IMR-90 (cell line): ENCODE data around the gene C19orf25. TPM values are rescaled to one million over a fixed set of nuclear protein-coding genes. Genes with fewer than 3 reads are reported as not detected.

Source experiments
- ATAC-seq: fragments of 200-7000 bp; cut with Tn5 transposase; 2 replicates; pipeline ENCODE4 v1.9.1; 2020; ENCODE audit warnings: low read depth, mild to moderate bottlenecking, moderate library complexity
- BruUV-seq: library from RNA; stranded (reverse); fragments of 400-500 nt; replicated peaks from 2 replicates; lab custom pipeline; 2021; lab: Mats Ljungman, UMichigan
- CTCF ChIA-PET: fragments of 300-600 bp; formaldehyde crosslinking; extraction: SDS; loops from one replicate; lab custom pipeline; 2021; ENCODE audit warnings: antibody characterized with exemption; lab: Yijun Ruan, JAX
- POLR2A ChIA-PET: fragments of 300-600 bp; sonication (Branson Sonifier 250); formaldehyde crosslinking; loops from one replicate; lab custom pipeline; 2022; ENCODE audit warnings: antibody characterized with exemption; ENCODE audit not compliant: unreplicated experiment; lab: Charles Lee
- DNase-seq: peaks from one replicate; pipeline ENCODE4 v3.0.0; 2013
- H2AFZ ChIP-seq: replicated peaks from 2 replicates; pipeline ENCODE3; 2013; ENCODE audit warnings: low read length, mild to moderate bottlenecking; ENCODE audit not compliant: poor library complexity
- H2AK5ac ChIP-seq: 2 replicates; pipeline ENCODE4 v1.6.1; 2013; ENCODE audit warnings: low read depth, low read length, inconsistent platforms
- H2AK9ac ChIP-seq: replicated peaks from 2 replicates; pipeline ENCODE3; 2013; ENCODE audit warnings: mild to moderate bottlenecking, low read depth, low read length, moderate library complexity; ENCODE audit not compliant: poor library complexity
- H2BK120ac ChIP-seq: 2 replicates; pipeline ENCODE4 v1.6.1; 2013; ENCODE audit warnings: low read depth, low read length, inconsistent platforms
- H2BK15ac ChIP-seq: 3 replicates; pipeline ENCODE4 v1.6.1; 2013; ENCODE audit warnings: low read depth, low read length, inconsistent platforms
- H2BK20ac ChIP-seq: 2 replicates; pipeline ENCODE4 v1.6.1; 2013; ENCODE audit warnings: low read depth, mild to moderate bottlenecking, inconsistent platforms, low read length, moderate library complexity
- H2BK5ac ChIP-seq: 2 replicates; pipeline ENCODE4 v1.6.1; 2013; ENCODE audit warnings: mild to moderate bottlenecking, low read depth, low read length, inconsistent platforms; ENCODE audit not compliant: poor library complexity, severe bottlenecking
- H3K14ac ChIP-seq: replicated peaks from 2 replicates; pipeline ENCODE4 v1.6.1; 2013; ENCODE audit warnings: low read depth, low read length, inconsistent platforms
- H3K18ac ChIP-seq: 2 replicates; pipeline ENCODE4 v1.6.1; 2013; ENCODE audit warnings: low read depth, low read length, control low read depth
- H3K23ac ChIP-seq: 2 replicates; pipeline ENCODE4 v1.6.1; 2013; ENCODE audit warnings: low read depth, low read length, inconsistent platforms
- H3K27ac ChIP-seq: 2 replicates; pipeline ENCODE4 v1.5.1; 2013; ENCODE audit warnings: mild to moderate bottlenecking, control low read depth, low read length; ENCODE audit not compliant: insufficient read depth
- H3K27me3 ChIP-seq: 2 replicates; pipeline ENCODE4 v1.6.1; 2013; ENCODE audit warnings: low read length; ENCODE audit not compliant: control insufficient read depth, insufficient read depth
- H3K36me3 ChIP-seq: 2 replicates; pipeline ENCODE4 v1.6.1; 2013; ENCODE audit warnings: low read length, mixed read lengths; ENCODE audit not compliant: control insufficient read depth, insufficient read depth
- H3K4ac ChIP-seq: 2 replicates; pipeline ENCODE4 v1.6.1; 2013; ENCODE audit warnings: low read depth, low read length, inconsistent platforms
- H3K4me1 ChIP-seq: 2 replicates; pipeline ENCODE4 v1.6.1; 2013; ENCODE audit warnings: low read length, mixed read lengths; ENCODE audit not compliant: control insufficient read depth, insufficient read depth
- H3K4me2 ChIP-seq: 2 replicates; pipeline ENCODE4 v1.6.1; 2013; ENCODE audit warnings: low read depth, mild to moderate bottlenecking, control low read depth, low read length, moderate library complexity
- H3K4me3 ChIP-seq: 2 replicates; pipeline ENCODE4 v1.5.1; 2013; ENCODE audit warnings: low read depth, mild to moderate bottlenecking, control low read depth, low read length, moderate library complexity; ENCODE audit not compliant: insufficient read depth
- H3K56ac ChIP-seq: 2 replicates; pipeline ENCODE4 v1.6.1; 2013; ENCODE audit warnings: low read length, inconsistent platforms; ENCODE audit not compliant: insufficient read depth; ENCODE audit errors: extremely low read depth
- H3K79me1 ChIP-seq, 2 experiments: 2 replicates each; pipeline ENCODE4 v1.6.1; 2013; ENCODE audit warnings: low read length in 2 of 2, inconsistent platforms in 1 of 2, low read depth in 1 of 2
- H3K9ac ChIP-seq: 2 replicates; pipeline ENCODE4 v1.6.1; 2013; ENCODE audit warnings: low read depth, low read length, control low read depth
- H3K9me1 ChIP-seq: 2 replicates; pipeline ENCODE4 v1.6.1; 2013; ENCODE audit warnings: low read length, inconsistent platforms; ENCODE audit not compliant: insufficient read depth
- H3K9me3 ChIP-seq: 2 replicates; pipeline ENCODE4 v1.6.1; 2013; ENCODE audit warnings: low read length; ENCODE audit not compliant: control insufficient read depth, insufficient read depth
- H4K20me1 ChIP-seq: 2 replicates; pipeline ENCODE4 v1.6.1; 2013; ENCODE audit warnings: low read length, inconsistent platforms; ENCODE audit not compliant: insufficient read depth
- H4K5ac ChIP-seq: 2 replicates; pipeline ENCODE4 v1.6.1; 2013; ENCODE audit warnings: mild to moderate bottlenecking, low read depth, low read length, control low read depth
- H4K8ac ChIP-seq, 2 experiments: 2 replicates each; pipeline ENCODE4 v1.6.1; 2013; ENCODE audit warnings: low read depth in 2 of 2, low read length in 2 of 2, control low read depth in 1 of 2, inconsistent platforms in 1 of 2
- H4K91ac ChIP-seq: 2 replicates; pipeline ENCODE4 v1.6.1; 2013; ENCODE audit warnings: low read depth, low read length, inconsistent platforms; ENCODE audit not compliant: insufficient read depth
- BHLHE40 ChIP-seq: fragments of 150-350 bp; IDR thresholded peaks from 2 replicates; pipeline ENCODE4 v1.6.1; 2016; ENCODE audit warnings: mild to moderate bottlenecking, low read depth, low read length
- CEBPB ChIP-seq: IDR thresholded peaks from 2 replicates; pipeline ENCODE4 v1.6.1; 2012; ENCODE audit warnings: low read depth, low read length, improper control_type of control experiment
- CHD1 ChIP-seq: IDR thresholded peaks from 2 replicates; pipeline ENCODE4 v1.6.1; 2012; ENCODE audit warnings: low read depth, low read length, improper control_type of control experiment
- ELK1 ChIP-seq: fragments of 150-350 bp; IDR thresholded peaks from 2 replicates; pipeline ENCODE4 v1.6.1; 2016; ENCODE audit warnings: low read depth, mild to moderate bottlenecking, low read length, moderate library complexity, borderline replicate concordance
- FOS ChIP-seq: fragments of 150-350 bp; IDR thresholded peaks from 2 replicates; pipeline ENCODE4 v1.6.1; 2016; ENCODE audit warnings: low read depth, low read length
- MAFK ChIP-seq: IDR thresholded peaks from 2 replicates; pipeline ENCODE4 v1.6.1; 2012; ENCODE audit warnings: low read depth, low read length, improper control_type of control experiment
- MAZ ChIP-seq: IDR thresholded peaks from 2 replicates; pipeline ENCODE4 v1.6.1; 2012; ENCODE audit warnings: low read depth, mild to moderate bottlenecking, low read length, improper control_type of control experiment, moderate library complexity, borderline replicate concordance
- MXI1 ChIP-seq: IDR thresholded peaks from 2 replicates; pipeline ENCODE4 v1.6.1; 2012; ENCODE audit warnings: low read depth, mild to moderate bottlenecking, low read length, moderate library complexity, borderline replicate concordance
- NFE2L2 ChIP-seq: fragments of 150-350 bp; IDR thresholded peaks from 2 replicates; pipeline ENCODE4 v1.6.1; 2016; ENCODE audit warnings: low read depth, mild to moderate bottlenecking, low read length
- POLR2A ChIP-seq: IDR thresholded peaks from 2 replicates; pipeline ENCODE4 v1.6.1; 2012; ENCODE audit warnings: mild to moderate bottlenecking, low read depth, low read length
- RAD21 ChIP-seq: IDR thresholded peaks from 2 replicates; pipeline ENCODE4 v1.6.1; 2012; ENCODE audit warnings: low read length, improper control_type of control experiment
- RCOR1 ChIP-seq: IDR thresholded peaks from 2 replicates; pipeline ENCODE4 v1.6.1; 2012; ENCODE audit warnings: mild to moderate bottlenecking, low read length, improper control_type of control experiment; ENCODE audit not compliant: insufficient replicate concordance
- RFX5 ChIP-seq: IDR thresholded peaks from 2 replicates; pipeline ENCODE4 v1.8.0; 2012; ENCODE audit warnings: low read depth, mild to moderate bottlenecking, low read length, moderate library complexity
- SMC3 ChIP-seq: fragments of 150-350 bp; IDR thresholded peaks from 2 replicates; pipeline ENCODE4 v1.6.1; 2016; ENCODE audit warnings: low read depth, mild to moderate bottlenecking, antibody characterized with exemption, low read length, moderate library complexity
- WGBS, 2 experiments: methylation state at CpG; one replicate each; pipeline versions ENCODE4 v1.1.5 to v1.1.7; 2013; ENCODE audit warnings: missing lambda C conversion rate in 2 of 2; ENCODE audit not compliant: insufficient read length in 1 of 2; ENCODE audit errors: extremely low coverage in 2 of 2; 5-methylcytosine and 5-hydroxymethylcytosine counted together
- dilution Hi-C: fragments of 300-500 bp; cut with HindIII; formaldehyde crosslinking; loops from one replicate; pipeline ENCODE4 v1.14.3; 2018; ENCODE audit warnings: low sequenced_read_pairs; ENCODE audit not compliant: unreplicated experiment
- in situ Hi-C: fragments of 300-500 bp; cut with MboI; formaldehyde crosslinking; loops from 3 replicates; pipeline ENCODE4 v1.14.3; 2019; ENCODE audit warnings: low sequenced_read_pairs, inconsistent platforms, mixed read lengths
- intact Hi-C: fragments of 100-400 bp; cut with micrococcal nuclease; formaldehyde crosslinking; loops from 2 replicates; pipeline ENCODE4 v1.10.0; 2022
- polyA plus RNA-seq, 3 experiments: library from polyadenylated mRNA; depleted of rRNA; stranded (reverse); fragments of >200 nt; gene quantifications; 2 replicates each; pipeline ENCODE4 v1.2.3, GENCODE V29; 2012; ENCODE audit warnings: low replicate concordance in 1 of 3
- total RNA-seq: library from RNA; depleted of rRNA; stranded (reverse); fragments of >200 nt; gene quantifications from 2 replicates; pipeline ENCODE4 v1.2.3, GENCODE V29; 2012
- TF ChIP-seq, protein P1 (sequence below): fragments of 150-350 bp; IDR thresholded peaks from 2 replicates; pipeline ENCODE4 v1.6.1; 2017; ENCODE audit warnings: mild to moderate bottlenecking, antibody characterized with exemption, low read length, low read depth
- TF ChIP-seq, protein P2 (sequence below): conservative IDR thresholded peaks from 2 replicates; pipeline ENCODE4 v1.5.1; 2012; ENCODE audit warnings: mild to moderate bottlenecking, low read depth, low read length, improper control_type of control experiment

The C19orf25 gene
- total and polyA plus RNA-seq, 2 of the 4 experiments (the other 2 are of a cell fraction): 10.4 to 34.9 TPM

GRCh38 chr19:1481224-1481892 is 2.3 kb upstream of the C19orf25 start:
- H3K79me1 ChIP-seq: peaks cover 10 to 20% of the 10 kb centered on the region in 2 experiments
- no peak overlapping the region for H4K5ac ChIP-seq
- DNase-seq: no peak
- no peak for ATAC-seq
- H3K36me3 ChIP-seq: peaks cover 5% of the 10 kb centered on the region; the same call in 1 of the 2 replicates
- no peak overlapping the region for H3K23ac ChIP-seq
- TF ChIP-seq CHD1 (no peak), POLR2A (no peak), MAZ (no peak), FOS (no peak), SMC3 (no peak), ELK1 (no peak), MAFK (no peak), NFE2L2 (no peak), MXI1 (no peak), RCOR1 (no peak), RAD21 (no peak), BHLHE40 (no peak), RFX5 (no peak), CEBPB (no peak)
- TF ChIP-seq, protein P1, sequence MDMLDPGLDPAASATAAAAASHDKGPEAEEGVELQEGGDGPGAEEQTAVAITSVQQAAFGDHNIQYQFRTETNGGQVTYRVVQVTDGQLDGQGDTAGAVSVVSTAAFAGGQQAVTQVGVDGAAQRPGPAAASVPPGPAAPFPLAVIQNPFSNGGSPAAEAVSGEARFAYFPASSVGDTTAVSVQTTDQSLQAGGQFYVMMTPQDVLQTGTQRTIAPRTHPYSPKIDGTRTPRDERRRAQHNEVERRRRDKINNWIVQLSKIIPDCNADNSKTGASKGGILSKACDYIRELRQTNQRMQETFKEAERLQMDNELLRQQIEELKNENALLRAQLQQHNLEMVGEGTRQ: no peak
- TF ChIP-seq, protein P2, sequence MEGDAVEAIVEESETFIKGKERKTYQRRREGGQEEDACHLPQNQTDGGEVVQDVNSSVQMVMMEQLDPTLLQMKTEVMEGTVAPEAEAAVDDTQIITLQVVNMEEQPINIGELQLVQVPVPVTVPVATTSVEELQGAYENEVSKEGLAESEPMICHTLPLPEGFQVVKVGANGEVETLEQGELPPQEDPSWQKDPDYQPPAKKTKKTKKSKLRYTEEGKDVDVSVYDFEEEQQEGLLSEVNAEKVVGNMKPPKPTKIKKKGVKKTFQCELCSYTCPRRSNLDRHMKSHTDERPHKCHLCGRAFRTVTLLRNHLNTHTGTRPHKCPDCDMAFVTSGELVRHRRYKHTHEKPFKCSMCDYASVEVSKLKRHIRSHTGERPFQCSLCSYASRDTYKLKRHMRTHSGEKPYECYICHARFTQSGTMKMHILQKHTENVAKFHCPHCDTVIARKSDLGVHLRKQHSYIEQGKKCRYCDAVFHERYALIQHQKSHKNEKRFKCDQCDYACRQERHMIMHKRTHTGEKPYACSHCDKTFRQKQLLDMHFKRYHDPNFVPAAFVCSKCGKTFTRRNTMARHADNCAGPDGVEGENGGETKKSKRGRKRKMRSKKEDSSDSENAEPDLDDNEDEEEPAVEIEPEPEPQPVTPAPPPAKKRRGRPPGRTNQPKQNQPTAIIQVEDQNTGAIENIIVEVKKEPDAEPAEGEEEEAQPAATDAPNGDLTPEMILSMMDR: no peak
- H4K20me1 ChIP-seq: peaks cover 5% of the 10 kb centered on the region
- H3K9me3 ChIP-seq: no peaks in the 10 kb centered on the region
- H3K18ac ChIP-seq: no peak overlapping the region
- no peak overlapping the region for H3K56ac ChIP-seq
- no peak overlapping the region for H4K91ac ChIP-seq
- dilution Hi-C loops: no loop called here
- H3K4me2 ChIP-seq: no peak overlapping the region
- no peak overlapping the region for H4K8ac ChIP-seq
- no peak overlapping the region for H3K14ac ChIP-seq
- POLR2A ChIA-PET: no interaction called here
- intact Hi-C loops: no loop called here
- H3K4me1 ChIP-seq: no peaks in the 10 kb centered on the region
- H2AFZ ChIP-seq: no peak overlapping the region
- H2BK5ac ChIP-seq: no peak overlapping the region
- H3K4ac ChIP-seq: no peak overlapping the region
- H3K4me3 ChIP-seq: no peak overlapping the region
- no peak overlapping the region for H3K9ac ChIP-seq
- in situ Hi-C loops: no loop called here
- no peak overlapping the region for H2BK20ac ChIP-seq
- no peak overlapping the region for H2AK5ac ChIP-seq
- H2AK9ac ChIP-seq: no peak overlapping the region
- H3K27me3 ChIP-seq: no peaks in the 10 kb centered on the region
- H2BK15ac ChIP-seq: no peak overlapping the region
- no peak overlapping the region for H2BK120ac ChIP-seq
- no TSS peak for BruUV-seq
- WGBS, 2 experiments: 80% methylated on average over 10 of the region's 26 CpGs; no CpG with 5 or more reads in 1 of the 2 experiments
- CTCF ChIA-PET: no interaction called here
- H3K9me1 ChIP-seq: 0 out of 2 replicates have a peak, but pooled peaks cover 3% of the 10 kb centered on the region
- no peak overlapping the region for H3K27ac ChIP-seq
